SW 1271 (cell line): ENCODE data around the gene CP.
A peak's percentile ranks its signal among the peaks of the same experiment; 100 is the strongest.

Source experiments
- DNase-seq, 2 experiments: peaks; one replicate each; lab custom pipeline; 2025; lab: John Stamatoyannopoulos, UW

The CP gene

DNA sequence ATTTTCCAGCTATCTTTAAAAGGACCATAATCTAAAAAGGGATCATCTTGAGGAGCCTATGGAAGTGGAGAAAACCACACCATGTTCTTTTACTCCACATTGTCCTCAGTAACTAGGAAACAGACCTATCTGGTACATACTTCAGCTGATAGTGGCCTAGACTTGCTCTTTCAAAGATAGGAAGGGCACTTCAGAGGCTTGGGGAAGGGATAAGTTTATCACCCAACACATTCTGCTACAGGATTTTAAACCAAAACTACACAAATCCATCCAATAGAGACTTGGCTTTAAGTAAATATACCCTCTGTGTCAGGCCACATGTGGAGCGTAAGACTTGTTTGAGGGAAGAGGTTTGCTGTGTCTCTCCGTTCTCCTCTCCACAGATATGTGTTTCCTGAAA is 35.4 kb downstream of the CP start:
- DNase-seq: no peak

DNA sequence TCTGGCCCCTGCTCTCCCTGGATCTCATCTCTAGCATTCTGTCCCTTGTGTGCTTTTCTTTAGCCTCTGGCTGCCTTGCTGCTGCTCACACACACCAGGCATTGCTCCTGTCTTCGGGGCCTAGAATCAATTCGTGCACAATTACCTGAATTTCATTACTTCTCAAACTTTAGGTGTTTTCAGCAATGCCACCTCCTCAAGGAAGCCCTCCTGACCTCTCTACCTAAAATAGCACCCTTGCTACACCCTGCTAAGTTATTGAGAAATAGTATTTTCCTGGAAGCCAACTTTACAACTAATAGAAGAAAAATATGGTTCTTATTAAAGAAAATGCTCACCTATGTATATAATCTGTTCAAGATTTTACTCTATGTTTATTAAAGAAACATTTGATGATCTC is 40.4 kb downstream of the CP start:
- DNase-seq: no peak

DNA sequence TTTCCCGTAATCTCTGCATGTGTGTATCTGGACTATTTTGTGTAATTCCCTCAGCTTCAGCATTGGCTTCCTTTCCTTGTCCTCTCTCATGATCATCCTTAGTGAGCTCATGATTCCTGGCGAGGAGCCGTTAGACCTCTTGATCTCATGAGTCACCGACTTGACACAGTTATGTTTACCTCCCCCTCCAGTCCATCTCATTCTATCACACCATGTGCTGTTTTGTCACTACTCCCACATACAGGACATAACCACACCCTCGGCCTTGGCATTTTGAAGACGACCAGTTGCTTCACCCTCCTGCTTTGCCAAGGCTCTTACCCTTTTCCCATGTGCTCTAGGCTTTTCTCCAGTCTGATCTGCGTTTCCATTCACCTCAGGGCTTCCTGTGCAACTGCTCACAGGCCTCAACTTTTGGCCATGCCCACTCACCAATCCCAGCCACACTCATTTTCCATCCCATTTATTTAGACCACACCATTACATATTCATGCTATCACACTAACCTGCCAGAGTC is 41.5 kb downstream of the CP start:
- peak; percentile 92 to 96 for DNase-seq

DNA sequence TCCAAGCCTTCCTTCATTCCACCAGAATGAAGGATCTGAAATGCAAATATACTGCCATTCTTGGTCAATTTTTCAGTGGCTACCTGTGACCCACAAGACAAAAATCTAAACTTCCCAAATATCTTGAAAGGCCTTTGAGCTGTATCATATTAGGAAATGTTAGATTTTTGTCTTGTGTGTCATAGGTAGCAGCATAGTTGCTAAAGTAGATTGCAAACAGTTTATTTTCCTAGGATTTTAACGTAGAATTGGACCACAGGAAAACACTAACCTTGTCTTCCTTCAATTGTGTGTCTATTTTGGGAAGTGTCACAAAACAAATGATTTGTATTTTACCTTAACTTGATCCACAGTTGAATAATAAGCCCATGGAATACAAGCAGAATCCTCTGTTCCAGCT is 42.4 kb downstream of the CP start:
- peak in 1 of 2 experiments; percentile 56 for DNase-seq

DNA sequence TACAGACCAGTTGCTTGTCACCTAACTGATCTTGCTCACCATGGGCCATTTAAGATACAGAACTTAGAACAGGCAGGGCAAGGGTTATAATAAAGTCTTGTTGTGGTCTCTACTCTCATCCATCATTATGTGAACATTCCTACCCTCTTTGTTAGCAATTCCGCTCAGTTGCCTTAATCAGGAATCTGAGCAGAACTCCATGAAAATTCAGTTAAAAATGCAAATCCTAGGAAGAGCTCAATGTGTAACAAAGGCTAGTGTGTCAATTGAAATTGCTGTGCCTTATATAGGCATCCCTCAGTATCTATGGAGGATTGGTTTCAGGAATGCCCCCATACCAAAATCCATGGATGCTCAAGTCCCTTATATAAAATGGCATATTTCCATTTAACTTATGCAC is 44.5 kb downstream of the CP start:
- DNase-seq: no peak

DNA sequence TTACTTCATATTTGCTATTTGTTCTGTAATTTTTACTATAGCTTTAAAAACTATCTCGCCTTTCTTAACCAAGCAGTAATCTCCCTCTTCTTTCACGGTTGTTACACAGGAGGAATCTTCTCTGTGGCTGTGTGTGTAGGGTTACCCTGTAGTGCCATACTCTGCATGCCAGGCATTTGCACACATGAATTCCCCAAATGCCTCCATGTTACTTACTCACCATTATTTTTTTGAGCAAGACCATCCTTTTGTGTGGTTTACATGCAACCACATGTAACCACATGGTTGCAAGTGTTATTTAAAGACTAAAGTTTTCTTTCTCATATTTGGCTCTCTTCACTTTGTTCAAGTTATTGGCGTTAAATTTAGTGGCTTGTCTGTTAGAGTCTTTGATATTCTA is 46.7 kb downstream of the CP start:
- no peak for DNase-seq

DNA sequence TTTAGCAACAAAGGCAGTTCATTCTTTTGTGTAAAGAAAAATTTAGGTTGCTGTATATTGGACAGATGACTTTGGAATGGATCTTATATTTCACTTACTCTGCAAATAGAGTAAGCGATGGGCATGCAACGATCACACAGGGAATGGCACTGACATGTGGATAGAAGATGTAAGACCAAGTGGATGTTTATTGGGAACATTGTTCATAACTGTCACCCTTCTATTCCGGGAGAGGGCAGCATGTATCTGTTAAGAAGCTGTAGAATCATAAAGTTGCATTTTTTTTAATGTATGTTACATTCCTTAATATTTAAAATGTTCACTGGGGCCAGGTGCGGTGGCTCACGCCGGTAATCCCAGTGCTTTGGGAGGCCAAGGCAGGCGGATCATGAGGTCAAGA is 51.0 kb downstream of the CP start:
- DNase-seq: no peak

DNA sequence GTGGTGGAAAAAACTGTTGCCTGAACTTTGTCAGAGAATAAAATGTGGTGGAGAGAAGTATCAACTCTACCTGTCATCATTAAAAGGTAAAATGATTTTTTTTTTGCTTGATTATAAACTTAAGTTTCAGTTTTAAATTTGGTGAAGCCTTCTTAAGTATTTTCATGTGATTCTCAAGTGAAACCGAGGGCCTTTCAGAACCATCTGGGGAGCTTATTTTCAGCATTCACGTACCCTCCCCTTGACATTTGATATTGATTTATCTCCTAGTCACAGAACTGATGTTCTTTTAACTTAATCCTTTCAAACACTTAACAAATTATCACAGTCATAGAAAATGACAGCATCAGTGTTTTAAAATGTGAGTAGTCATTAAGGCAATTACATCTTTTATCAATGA is 53.7 kb downstream of the CP start:
- DNase-seq: no peak

DNA sequence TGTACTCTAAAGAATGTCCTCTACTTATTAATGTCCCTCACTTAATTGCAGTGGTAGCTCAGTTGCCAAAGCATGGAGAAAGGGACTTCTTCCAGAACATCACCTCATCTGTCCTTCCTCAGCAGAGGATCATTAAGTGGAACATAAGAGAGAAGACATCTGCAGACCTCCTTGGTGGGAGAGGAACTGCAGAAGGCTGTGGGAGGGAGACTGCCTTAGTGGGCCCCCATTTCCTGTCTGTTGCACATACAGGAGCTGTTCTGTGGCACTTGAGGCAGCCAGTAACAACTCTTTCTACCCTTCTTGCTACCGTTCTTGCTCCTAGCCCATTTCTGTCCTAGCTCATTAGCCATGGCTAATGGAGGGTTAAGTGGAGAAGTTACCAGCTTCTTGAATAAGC is 58.6 kb downstream of the CP start:
- no peak for DNase-seq

DNA sequence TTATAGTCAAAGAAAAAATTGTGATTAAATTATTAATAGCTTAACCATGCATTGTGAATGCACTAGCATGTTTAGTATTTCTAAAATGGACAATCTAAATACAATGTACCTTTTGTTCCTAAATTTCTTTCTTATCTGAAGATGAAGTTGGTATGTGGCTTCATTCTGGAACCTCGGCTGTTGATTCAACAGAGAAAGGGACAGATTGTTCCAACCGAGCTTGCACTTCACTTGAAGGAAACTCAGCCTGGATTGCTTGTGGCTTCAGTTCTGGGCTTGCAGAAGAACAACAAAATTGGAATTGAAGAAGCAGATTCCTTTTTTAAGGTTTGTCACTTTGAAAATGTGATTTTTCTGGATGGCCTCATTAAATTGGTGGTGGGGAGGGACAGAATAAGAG is 59.6 kb downstream of the CP start:
- no peak for DNase-seq

DNA sequence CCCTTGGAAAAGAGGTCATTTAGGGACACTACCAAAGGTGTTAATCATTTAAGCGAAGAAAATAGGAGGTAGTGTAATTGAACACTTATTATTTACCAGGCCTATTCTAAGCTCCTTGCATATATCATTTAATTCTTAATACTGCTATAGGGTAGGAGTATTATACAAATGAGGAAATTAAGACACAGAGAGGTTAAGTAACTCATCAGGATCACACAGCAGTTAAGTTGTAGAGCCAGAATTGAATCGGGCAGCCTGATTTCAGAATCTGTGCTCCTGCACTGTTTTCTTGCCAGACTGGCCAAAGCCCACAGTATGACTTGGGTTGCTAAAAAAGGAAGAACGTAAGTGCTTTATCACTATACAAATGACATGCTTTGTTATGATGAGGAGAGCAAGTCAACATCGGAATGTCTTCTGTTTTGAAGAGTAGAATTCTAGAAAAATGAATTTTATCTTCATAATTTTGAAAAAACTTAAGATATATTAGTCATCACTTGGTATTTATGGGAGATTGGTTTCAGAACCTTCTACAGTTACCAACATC is 60.8 kb downstream of the CP start:
- no peak for DNase-seq

DNA sequence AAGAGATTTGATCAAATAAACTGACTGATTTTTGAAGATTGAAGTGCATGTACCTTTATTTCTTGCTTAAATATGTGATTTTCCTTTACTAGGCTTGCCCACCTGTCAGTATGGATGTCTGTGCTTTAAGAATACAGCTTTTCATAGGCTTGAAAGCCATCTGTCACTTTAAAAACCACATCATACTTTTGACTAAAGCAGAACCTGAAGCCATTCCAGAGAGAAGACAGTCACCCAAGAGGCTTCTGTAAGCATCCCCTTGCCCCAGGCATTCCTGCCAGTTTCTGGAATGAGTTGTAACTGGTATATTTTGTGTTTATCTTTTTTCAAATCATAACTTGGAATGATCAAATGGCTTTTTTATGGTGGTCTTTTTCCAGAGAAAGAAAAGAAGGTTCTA is 68.2 kb downstream of the CP start:
- no peak for DNase-seq

DNA sequence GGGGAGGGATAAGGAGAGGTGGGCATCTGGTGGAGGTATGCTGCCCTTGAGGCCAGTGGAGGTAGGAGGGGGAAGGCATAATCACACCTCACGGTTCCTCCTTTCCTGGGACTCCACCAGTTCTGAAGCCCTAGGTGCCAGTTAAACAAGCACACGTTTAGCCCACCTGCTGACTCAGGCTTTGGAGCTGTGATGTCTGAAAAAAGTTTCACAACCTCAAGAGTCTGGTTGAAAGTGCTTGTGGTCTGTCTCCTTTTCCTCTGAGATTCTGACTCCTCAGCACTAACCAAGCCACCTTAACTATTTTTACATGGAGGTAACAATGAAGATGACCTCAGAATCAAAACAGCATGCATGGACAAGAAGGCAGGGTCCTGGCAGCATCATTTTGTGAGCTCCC is 69.2 kb downstream of the CP start:
- no peak for DNase-seq

DNA sequence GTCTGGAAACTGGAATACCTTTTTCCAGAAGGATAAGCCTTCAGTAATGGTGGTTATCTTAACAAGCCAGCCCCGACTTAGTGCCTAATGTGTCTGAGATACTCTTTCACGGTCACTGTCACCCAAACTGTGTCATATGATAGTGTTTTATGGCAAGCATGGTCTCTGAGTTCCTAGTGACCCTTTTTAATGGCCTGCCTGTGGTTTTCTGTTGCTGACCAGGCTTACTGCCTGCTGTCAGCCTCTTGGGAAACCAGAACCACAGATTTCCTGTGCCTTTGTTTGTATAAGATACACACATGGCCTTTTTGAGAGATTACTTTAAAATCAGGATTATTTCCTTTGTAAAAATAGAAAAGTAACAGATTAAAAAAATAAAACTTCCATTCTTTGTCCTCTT is 69.8 kb downstream of the CP start:
- no peak for DNase-seq

DNA sequence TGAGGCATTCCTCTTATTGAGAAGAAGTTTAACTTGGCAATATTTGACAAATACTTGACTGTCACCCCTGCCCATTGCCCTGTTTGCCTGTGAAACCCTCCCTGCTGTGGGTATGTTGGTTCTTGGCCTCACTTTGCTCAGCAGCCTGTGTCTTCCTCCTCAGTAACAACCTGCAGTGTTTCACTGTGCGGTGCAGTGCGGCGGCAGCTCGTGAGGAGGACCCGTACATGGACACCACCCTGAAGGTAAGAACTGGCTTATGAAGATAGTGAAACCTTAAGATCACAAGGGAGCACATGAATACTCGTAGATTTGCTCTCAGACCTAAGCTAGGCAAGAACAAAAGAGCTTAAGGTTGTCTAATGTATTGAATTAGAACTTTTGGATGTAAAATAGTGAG is 71.2 kb downstream of the CP start:
- DNase-seq: no peak

DNA sequence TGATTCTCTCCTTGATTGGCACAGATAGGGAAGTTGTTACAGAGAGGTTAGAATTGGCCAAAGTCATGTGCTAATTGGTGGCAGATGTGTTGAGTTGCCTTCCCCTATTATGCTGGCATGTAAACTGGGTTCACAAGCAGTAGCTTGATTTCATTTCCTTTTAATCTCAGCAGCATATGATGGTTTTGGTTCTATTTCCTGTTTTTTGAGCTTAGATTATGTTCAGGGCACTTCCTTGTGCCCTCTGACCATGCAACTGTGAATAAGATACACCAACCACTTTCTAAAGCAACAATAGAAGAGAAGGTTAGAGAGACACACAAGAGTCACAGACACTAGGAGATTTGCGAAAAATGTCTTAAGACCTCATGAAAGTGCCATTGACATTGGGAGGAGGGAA is 75.7 kb downstream of the CP start:
- no peak for DNase-seq

DNA sequence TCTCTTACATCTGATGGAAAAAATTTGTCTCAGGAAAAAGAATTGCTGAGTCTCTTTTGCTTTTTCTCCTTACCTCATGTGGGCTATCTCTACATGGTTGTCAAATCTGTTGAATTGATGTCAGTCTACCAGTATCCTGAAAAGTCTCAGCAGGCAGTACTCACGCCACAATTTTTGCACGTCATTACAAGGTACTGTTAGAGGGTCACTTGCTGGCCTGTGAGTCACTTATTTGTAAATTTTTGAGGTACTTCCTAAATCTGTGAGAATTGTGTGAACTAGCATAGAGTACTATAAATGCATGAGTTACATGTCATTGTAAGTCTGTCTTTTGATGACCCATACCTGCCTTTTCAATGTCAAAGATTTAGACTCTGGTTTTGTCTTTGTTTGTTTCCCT is 76.3 kb downstream of the CP start:
- DNase-seq: no peak

DNA sequence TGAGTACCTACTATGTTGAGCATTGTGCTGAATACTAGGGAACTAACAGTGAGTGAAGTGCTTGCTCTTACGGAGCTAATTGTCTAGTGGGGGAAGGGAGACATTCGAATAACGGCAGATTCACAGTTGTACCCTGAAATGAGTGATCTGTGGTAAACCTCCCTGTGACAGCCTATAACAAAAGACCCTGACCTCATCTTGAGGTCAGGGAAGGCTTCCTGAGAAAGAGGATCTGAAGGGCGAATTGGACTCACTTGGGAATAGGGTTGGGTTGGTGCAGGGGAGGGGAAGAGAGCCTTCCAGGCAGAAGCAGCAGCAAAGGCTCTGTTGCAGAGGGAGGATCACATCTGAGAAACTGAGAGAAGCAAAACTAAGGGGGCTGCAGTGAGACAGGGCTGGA is 78.9 kb downstream of the CP start:
- no peak for DNase-seq

DNA sequence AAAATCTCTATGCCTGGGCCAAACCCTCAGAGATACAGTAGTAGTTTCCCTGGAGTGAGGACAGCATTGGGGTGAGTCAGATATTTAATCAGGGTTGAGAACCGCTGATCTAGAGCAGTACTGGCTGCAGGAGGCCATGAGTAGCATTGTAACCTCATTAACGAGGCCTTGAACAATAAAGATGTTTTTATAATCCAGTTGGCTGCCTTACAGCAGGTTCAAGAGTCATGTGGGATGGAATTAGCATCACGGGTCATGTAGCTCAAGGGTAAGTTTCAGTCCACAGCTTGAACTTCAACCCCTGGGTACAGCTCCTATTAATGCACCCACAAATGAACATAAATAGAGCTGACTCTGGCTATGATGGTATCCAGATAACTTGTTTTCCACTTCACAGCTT is 87.1 kb downstream of the CP start:
- DNase-seq: no peak

DNA sequence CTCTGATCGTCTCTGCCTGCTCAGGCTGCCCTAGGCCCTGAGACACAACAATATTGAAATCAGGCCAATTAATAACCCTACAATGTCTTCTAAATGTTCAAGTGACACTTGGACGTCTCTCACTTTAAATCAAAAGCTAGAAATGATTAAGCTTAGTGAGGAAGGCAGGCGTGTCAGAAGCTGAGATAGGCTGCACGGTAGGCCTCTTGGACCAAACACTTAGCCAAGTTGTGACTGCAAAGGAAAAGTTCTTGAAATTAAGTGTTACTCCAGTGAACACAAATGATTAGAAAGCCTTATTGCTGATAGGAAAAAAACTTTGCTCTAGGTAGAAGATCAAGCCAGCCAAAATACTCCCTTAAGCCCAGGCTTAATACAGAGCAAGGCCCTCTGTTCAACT is 90.0 kb downstream of the CP start:
- no peak for DNase-seq

DNA sequence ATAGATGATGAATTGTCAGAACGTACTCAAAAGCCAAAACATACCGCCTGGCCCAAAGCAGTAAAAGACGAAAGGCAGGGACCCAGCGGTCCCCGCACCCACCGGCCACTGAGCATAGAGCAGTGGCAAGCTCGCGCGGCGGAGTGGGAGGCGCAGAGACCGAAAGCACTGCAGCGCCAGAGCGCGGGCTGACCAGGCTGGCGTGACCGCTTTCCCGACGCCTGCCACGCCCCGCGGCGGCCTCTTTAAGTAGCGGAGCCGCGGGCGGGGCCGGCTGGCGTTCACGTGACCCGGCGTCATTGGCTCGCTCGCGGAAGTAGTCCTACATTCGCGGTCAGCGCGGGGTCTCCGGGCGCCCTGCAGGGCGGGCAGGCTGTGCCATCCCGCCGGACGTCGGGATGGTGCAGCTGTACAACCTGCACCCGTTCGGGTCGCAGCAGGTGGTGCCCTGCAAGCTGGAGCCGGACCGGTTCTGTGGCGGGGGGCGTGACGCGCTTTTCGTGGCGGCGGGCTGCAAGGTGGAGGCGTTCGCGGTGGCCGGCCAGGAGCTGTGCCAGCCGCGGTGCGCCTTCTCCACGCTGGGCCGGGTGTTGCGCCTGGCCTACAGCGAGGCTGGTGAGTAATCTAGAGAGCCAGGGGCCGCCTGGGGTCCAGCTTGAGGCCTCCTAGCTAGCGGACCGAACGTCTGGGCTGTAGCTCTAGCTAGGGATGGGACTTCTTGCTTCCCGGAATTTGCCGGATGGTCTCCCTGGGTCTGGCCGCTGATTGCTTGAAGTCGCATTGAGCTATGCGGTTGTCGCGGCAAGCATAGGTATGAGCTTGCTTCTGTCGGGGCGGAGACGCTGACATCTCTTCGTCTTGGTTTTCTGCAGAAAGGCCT is 92.1 kb downstream of the CP start, which contains the start of gene HPS3:
Gene HPS3 (plus strand): TSS at position 313 of the 880 bp plus-strand sequence. CDS start 86 bp downstream, at position 399.
- DNase-seq: peak; percentile 81 to 91

DNA sequence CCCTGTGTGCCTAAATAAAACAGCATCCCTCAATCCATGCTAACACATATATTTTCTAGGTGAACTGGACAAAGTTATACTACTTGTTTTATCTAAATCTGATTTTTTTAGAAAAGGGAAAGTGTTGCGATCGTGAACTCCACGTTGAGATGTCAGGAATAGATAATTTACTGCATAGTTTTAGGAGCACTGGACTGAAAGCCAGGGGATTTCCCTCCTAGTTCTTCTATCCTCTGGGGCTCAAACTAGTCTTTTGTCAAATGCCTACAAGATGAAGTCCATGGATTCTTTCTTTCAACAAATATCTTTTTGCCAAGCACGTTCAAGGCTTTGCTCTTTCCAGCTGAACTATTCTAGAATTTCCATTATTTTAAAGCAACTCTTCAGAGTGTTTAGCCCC is 92.8 kb downstream of the CP start:
- DNase-seq: no peak

DNA sequence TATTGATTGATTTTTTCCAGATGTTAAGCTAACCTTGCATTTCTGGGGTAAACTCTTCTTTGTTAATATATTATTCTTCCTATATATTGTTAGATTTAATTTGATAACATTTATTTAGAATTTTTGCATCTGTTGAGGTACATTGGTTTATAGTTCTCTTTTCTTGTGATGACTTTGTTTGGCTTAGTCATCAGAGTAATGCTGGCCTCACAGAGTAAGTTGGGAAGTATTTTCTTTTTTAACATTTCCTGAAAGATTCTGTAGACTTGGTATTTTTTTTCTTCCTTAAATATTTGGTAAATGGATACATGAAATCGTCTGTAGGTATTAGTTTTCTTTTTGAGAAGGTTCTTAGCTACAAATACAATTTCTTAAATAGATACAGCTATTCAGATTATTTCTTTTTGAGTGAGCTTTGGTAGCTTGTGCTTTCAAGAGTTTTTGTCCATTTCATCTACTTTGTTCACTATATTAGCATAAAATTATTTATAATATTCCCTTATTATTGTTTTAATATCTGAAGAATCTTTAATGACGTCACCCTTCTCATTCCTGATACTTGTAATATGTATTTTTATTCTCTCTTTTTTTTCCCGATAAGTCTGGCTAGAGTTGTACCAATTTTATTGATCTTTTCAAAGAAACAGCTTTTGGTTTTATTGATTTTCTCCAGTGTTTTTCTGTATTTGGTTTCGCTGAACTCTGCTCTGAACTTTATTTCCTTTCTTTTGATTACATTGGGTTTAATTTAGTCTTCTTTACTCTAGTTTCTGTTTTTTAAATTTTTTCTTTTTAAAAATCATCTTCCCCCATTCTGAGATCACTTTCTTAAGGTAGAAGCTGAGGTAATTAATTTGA is 98.7 kb downstream of the CP start:
- DNase-seq: no peak
